GM12878 (cell line): ENCODE measurements around the gene IFNL3. TPM values are rescaled to one million over a fixed set of nuclear protein-coding genes. Genes with fewer than 3 reads are reported as not detected.

ENCODE experiments used
- ATAC-seq: fragments of 200-7000 bp; cut with Tn5 transposase; 3 replicates; pipeline ENCODE4 v1.9.1; 2020; ENCODE audit warnings: mild to moderate bottlenecking, moderate library complexity
- BruUV-seq: library from RNA; stranded (reverse); fragments of 400-500 nt; replicated peaks from 2 replicates; lab custom pipeline; 2021; lab: Mats Ljungman, UMichigan
- CTCF ChIA-PET: fragments of 300-600 bp; sonication (Branson Sonifier 250); formaldehyde crosslinking; extraction: SDS; loops from one replicate; lab custom pipeline; 2021; ENCODE audit warnings: inconsistent platforms; lab: Yijun Ruan, JAX
- POLR2A ChIA-PET: fragments of 350-600 bp; formaldehyde crosslinking; extraction: SDS; loops from one replicate; lab custom pipeline; 2021; ENCODE audit warnings: inconsistent platforms; lab: Charles Lee
- RAD21 ChIA-PET: fragments of 300-600 bp; sonication (Branson Sonifier 250); formaldehyde crosslinking; loops from one replicate; lab custom pipeline; 2023; ENCODE audit warnings: antibody characterized with exemption; ENCODE audit not compliant: unreplicated experiment; lab: Charles Lee
- SMC1A ChIA-PET: fragments of 300-600 bp; sonication (Branson Sonifier 250); formaldehyde crosslinking; loops from one replicate; lab custom pipeline; 2023; ENCODE audit not compliant: unreplicated experiment, uncharacterized antibody; lab: Charles Lee
- DNase-seq: peaks from one replicate; pipeline ENCODE4 v3.0.0-alpha.2; 2011; ENCODE audit warnings: low read depth, low spot score
- FAIRE-seq: peaks from 3 replicates; lab custom pipeline; 2011; peaks lifted over from hg19 to GRCh38; lab: Jason Lieb, UNC
- H2AFZ ChIP-seq: 2 replicates; pipeline ENCODE4 v1.6.0; 2011; ENCODE audit warnings: low read depth, low read length, control low read depth; ENCODE audit not compliant: control insufficient read depth
- H3K27ac ChIP-seq: 2 replicates; pipeline ENCODE4 v1.5.1; 2011; ENCODE audit warnings: control low read depth; ENCODE audit not compliant: control insufficient read depth, insufficient read depth
- H3K27me3 ChIP-seq, 2 experiments: replicated peaks in 1 of 2; 2 replicates each; pipeline versions ENCODE4 v1.6.0 to v1.6.1; 2011; ENCODE audit warnings: low read length in 1 of 2; ENCODE audit not compliant: control insufficient read depth in 2 of 2, insufficient read depth in 2 of 2
- H3K36me3 ChIP-seq, 2 experiments: 2 replicates each; pipeline ENCODE4 v1.5.1; 2011; ENCODE audit warnings: low read length in 1 of 2; ENCODE audit not compliant: control insufficient read depth in 2 of 2, insufficient read depth in 2 of 2
- H3K4me1 ChIP-seq: 2 replicates; pipeline ENCODE4 v1.6.1; 2011; ENCODE audit warnings: mild to moderate bottlenecking, low read length, moderate library complexity, mixed read lengths; ENCODE audit not compliant: control insufficient read depth, insufficient read depth
- H3K4me2 ChIP-seq: 2 replicates; pipeline ENCODE4 v1.6.0; 2011; ENCODE audit warnings: control low read depth; ENCODE audit not compliant: control insufficient read depth, insufficient read depth
- H3K4me3 ChIP-seq: fragments of 200-600 bp; sonication (generic); 2 replicates; pipeline ENCODE4 v1.5.1; 2016
- H3K79me2 ChIP-seq: 2 replicates; pipeline ENCODE4 v1.6.0; 2011; ENCODE audit warnings: low read length; ENCODE audit not compliant: control insufficient read depth, insufficient read depth
- H3K9ac ChIP-seq: 2 replicates; pipeline ENCODE4 v1.8.0; 2011; ENCODE audit warnings: low read length, control low read depth, mixed read lengths; ENCODE audit not compliant: control insufficient read depth, insufficient read depth
- H3K9me3 ChIP-seq: replicated peaks from 3 replicates; pipeline ENCODE4 v1.5.1; 2011; ENCODE audit warnings: mild to moderate bottlenecking, low read length; ENCODE audit not compliant: control insufficient read depth, insufficient read depth
- H4K20me1 ChIP-seq: 2 replicates; pipeline ENCODE4 v1.6.0; 2011; ENCODE audit not compliant: control insufficient read depth, insufficient read depth
- ATF7 ChIP-seq: fragments of 450-650 bp; IDR thresholded peaks from 2 replicates; pipeline ENCODE4 v1.6.1; 2016; ENCODE audit warnings: low read depth, mild to moderate bottlenecking
- BCL3 ChIP-seq: IDR thresholded peaks from 2 replicates; pipeline ENCODE4 v1.6.1; 2011; ENCODE audit warnings: borderline replicate concordance, low read depth, mild to moderate bottlenecking, moderate library complexity, low read length; ENCODE audit not compliant: insufficient read depth, poor library complexity, severe bottlenecking
- CTCF ChIP-seq, 3 experiments: IDR thresholded peaks in 2 of 3; conservative IDR thresholded peaks in 1 of 3; 2 replicates each; pipeline ENCODE4 v1.5.1; 2011; ENCODE audit warnings: low read depth in 3 of 3, low read length in 3 of 3, mild to moderate bottlenecking in 3 of 3, control low read depth in 2 of 3, moderate library complexity in 2 of 3, inconsistent platforms in 1 of 3, mixed read lengths in 1 of 3; ENCODE audit not compliant: control insufficient read depth in 2 of 3, insufficient read depth in 1 of 3; ENCODE audit errors: extremely low read depth in 1 of 3
- NFXL1 ChIP-seq: fragments of 450-650 bp; IDR thresholded peaks from 2 replicates; pipeline ENCODE4 v1.6.1; 2017; ENCODE audit warnings: antibody characterized with exemption, mild to moderate bottlenecking, borderline replicate concordance
- TCF3 ChIP-seq: IDR thresholded peaks from 2 replicates; pipeline ENCODE4 v1.6.1; 2012; ENCODE audit warnings: low read depth, mild to moderate bottlenecking, low read length, borderline replicate concordance; ENCODE audit not compliant: insufficient read depth
- WGBS: methylation state at CpG from one replicate; pipeline ENCODE4 v1.1.6; 2016; ENCODE audit warnings: low lambda C conversion rate; ENCODE audit not compliant: insufficient replicate concordance, insufficient coverage; ENCODE audit errors: missing lambda C conversion rate; 5-methylcytosine and 5-hydroxymethylcytosine counted together
- in situ Hi-C: fragments of 300-500 bp; cut with MboI; formaldehyde crosslinking; loops from 9 replicates; pipeline ENCODE4 v1.14.3; 2018; ENCODE audit warnings: mixed read lengths
- intact Hi-C: fragments of 100-400 bp; cut with micrococcal nuclease; formaldehyde crosslinking; loops from one replicate; pipeline ENCODE4 v1.14.2; 2022; ENCODE audit not compliant: unreplicated experiment
- polyA plus RNA-seq, 11 experiments: library from polyadenylated mRNA; depleted of rRNA in 4 of 11; unstranded in 6 of 11; stranded (reverse) in 5 of 11; fragments of >200 nt; fragmentation: Nextera tagmentation in 4 of 11; fragmentation: Illumina TruSeq in 1 of 11; extraction: Ambion mirVana in 4 of 11; extraction: Trizol in 1 of 11; gene quantifications; 1 replicate in 1 of 11; 2 replicates in 10 of 11; pipeline versions ENCODE4 v1.2.1 to v1.2.3, GENCODE V29; 2011 to 2016; ENCODE audit warnings: inconsistent platforms in 2 of 11, missing spikeins in 2 of 11, low read depth in 1 of 11
- total RNA-seq, 4 experiments: library from RNA; depleted of rRNA in 3 of 4; stranded (reverse); fragments of >200 nt in 3 of 4; fragmentation: Illumina TruSeq in 1 of 4; extraction: Trizol in 1 of 4; gene quantifications; 2 replicates each; pipeline versions ENCODE4 v1.2.1 to v1.2.3, GENCODE V29; 2013 to 2021

Gene IFNL3
- total and polyA plus RNA-seq, 10 of the 15 experiments (the other 5 are each of a cell fraction or from before 2014, with no cell fraction given): not detected

- RAD21 ChIA-PET: no interaction called here
- Histone ChIP-seq H3K27ac (no peak overlapping the region), H3K27me3 (no peaks in the 10 kb centered on the region), H3K9me3 (no peaks in the 10 kb centered on the region), H4K20me1 (no peaks in the 10 kb centered on the region), H3K9ac (no peak overlapping the region), H3K4me2 (no peak overlapping the region), H2AFZ (no peak overlapping the region), H3K4me3 (no peak overlapping the region), H3K79me2 (no peaks in the 10 kb centered on the region), H3K36me3 (no peaks in the 10 kb centered on the region), H3K4me1 (no peaks in the 10 kb centered on the region)
- intact Hi-C loops (no loop called here), in situ Hi-C loops (no loop called here)
- ATAC-seq (no peak), DNase-seq (no peak), FAIRE-seq (no peak)
- CTCF ChIA-PET: interaction anchor here (0.7 kb wide), 1 partner anchor 93 kb away, joined by 4 read pairs; no protein-coding TSS in a partner anchor
- TF ChIP-seq BCL3: no peak
- peak; percentile 44; the same call in 1 of the 2 replicates for TF ChIP-seq ATF7
- BruUV-seq: no TSS peak
- 11% methylated on average over 2 of the region's 2 CpGs for WGBS
- SMC1A ChIA-PET: no interaction called here
- POLR2A ChIA-PET: interaction anchor here (0.7 to 1.5 kb wide), 2 partner anchors 14 to 194 kb away, joined by 3 read pairs; no protein-coding TSS in a partner anchor
These were observed 14.6 kb downstream of the IFNL3 start for GRCh38 chr19:39230096-39230764.

GRCh38 chr19:39224910-39225309 is 19.9 kb downstream of the IFNL3 start:
- TF ChIP-seq CTCF (IDR thresholded peaks at IDR 0.05 in 2 of 3, conservative IDR thresholded peaks at IDR 0.05 in 1 of 3; ENCODE audit: control insufficient read depth in 2 of 3, extremely low read depth in 1 of 3, insufficient read depth in 1 of 3, low read depth in 3 of 3, low read length in 3 of 3) (0 out of 6 replicates have a peak, but pooled peaks have one; percentile 4 to 19 (median 5)), TCF3 (no peak), NFXL1 (no peak)
- in situ Hi-C loops: no loop called here
- RAD21 ChIA-PET: no interaction called here

More at GRCh38 chr19:39224910-39225309, 19.9 kb downstream of the IFNL3 start:
- Histone ChIP-seq H3K27ac (no peak overlapping the region), H3K27me3 (no peaks in the 10 kb centered on the region; a peak in 1 of 4 replicates), H3K36me3 (no peaks in the 10 kb centered on the region), H3K79me2 (no peaks in the 10 kb centered on the region), H3K4me1 (no peaks in the 10 kb centered on the region), H3K4me3 (no peak overlapping the region), H2AFZ (no peak overlapping the region), H4K20me1 (no peaks in the 10 kb centered on the region), H3K9me3 (no peaks in the 10 kb centered on the region), H3K9ac (no peak overlapping the region), H3K4me2 (no peak overlapping the region)
- DNase-seq (no peak), FAIRE-seq (no peak), ATAC-seq (no peak)
- WGBS: 29% methylated on average over 3 of the region's 3 CpGs
- BruUV-seq: no TSS peak
- intact Hi-C loops: no loop called here
- ChIA-PET CTCF (no interaction called here), SMC1A (interaction anchor here (0.7 kb wide), 1 partner anchor 102 kb away, joined by 3 read pairs; no protein-coding TSS in a partner anchor), POLR2A (interaction anchor here (0.8 kb wide), 1 partner anchor 25 kb away, joined by 3 read pairs; no protein-coding TSS in a partner anchor)
